Measurements from ENCODE around the gene AHRR.

GRCh38 chr5:444226-444625 is 122.7 kb downstream of the AHRR start:
- TF ChIP-seq CTCF (IDR thresholded peaks at IDR 0.05) (no peak), CHD2 (IDR thresholded peaks at IDR 0.05; ENCODE audit: low read length, partially characterized antibody) (no peak), EP300 (IDR thresholded peaks at IDR 0.05) (no peak), POLR2A (IDR thresholded peaks at IDR 0.05; ENCODE audit: low read length) (no peak), BHLHE40 (IDR thresholded peaks at IDR 0.05; ENCODE audit: low read depth, low read length) (no peak), RAD21 (conservative IDR thresholded peaks at IDR 0.05 in 1 of 2, IDR thresholded peaks at IDR 0.05 in 1 of 2) (no peak)
